Activated CD4-positive, alpha-beta T cell treated with anti-CD3 and anti-CD28 coated beads for 48 hours (primary cell): ENCODE measurements around the gene SRD5A1.

Experiments
- DNase-seq: peaks from one replicate; pipeline ENCODE4 v3.0.0-alpha.2; 2020

The SRD5A1 gene

DNA sequence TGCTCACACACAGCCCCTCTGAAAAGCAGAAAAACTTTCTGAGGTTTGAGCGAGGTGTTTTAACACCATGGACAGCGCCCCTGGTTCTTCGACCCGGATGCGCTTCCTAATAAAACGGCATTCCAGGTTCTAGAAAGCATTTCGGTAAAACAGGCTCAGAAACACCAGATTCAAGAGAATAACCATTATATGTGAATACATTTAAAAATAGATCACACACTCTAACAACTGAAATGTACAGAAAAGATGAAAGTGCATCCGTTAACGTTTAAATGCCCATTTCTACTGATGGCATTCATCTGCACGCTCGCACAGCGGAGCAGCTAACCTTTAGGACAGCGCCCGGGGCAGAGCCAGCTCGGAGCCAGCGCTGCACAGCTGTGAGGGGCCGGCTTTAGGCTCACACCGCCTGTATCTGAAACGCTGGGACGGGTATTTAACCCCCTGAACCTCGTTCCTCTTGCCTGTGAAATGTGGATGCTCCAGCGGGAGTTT, 53.7 kb downstream of the SRD5A1 start:
- no peak for DNase-seq

GRCh38 chr5:6687505-6687904, 54.3 kb downstream of the SRD5A1 start:
- no peak for DNase-seq

- no peak for DNase-seq
Observed at GRCh38 chr5:6692906-6693305, 59.7 kb downstream of the SRD5A1 start.

- no peak for DNase-seq
Observed at GRCh38 chr5:6698696-6699095, 65.5 kb downstream of the SRD5A1 start.

DNA sequence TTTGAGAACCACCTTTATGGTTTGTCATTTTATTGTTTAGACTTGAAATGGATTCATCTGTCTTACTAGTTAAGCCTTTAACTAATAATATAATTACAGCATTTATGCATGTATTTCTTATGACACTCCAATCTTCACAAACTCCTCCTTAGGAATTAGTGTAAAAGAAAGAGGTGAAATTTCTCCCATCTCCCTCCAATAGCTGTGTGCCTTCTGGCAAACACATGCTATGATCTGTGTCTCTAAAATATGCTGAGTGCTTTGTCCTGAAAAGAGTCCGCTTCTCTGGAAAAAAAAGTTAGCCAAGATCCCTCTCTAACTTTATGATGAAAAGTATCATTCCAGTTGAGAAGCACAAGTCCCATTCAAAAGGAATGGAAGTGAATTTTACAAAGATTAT, 66.1 kb downstream of the SRD5A1 start:
- no peak for DNase-seq

DNA sequence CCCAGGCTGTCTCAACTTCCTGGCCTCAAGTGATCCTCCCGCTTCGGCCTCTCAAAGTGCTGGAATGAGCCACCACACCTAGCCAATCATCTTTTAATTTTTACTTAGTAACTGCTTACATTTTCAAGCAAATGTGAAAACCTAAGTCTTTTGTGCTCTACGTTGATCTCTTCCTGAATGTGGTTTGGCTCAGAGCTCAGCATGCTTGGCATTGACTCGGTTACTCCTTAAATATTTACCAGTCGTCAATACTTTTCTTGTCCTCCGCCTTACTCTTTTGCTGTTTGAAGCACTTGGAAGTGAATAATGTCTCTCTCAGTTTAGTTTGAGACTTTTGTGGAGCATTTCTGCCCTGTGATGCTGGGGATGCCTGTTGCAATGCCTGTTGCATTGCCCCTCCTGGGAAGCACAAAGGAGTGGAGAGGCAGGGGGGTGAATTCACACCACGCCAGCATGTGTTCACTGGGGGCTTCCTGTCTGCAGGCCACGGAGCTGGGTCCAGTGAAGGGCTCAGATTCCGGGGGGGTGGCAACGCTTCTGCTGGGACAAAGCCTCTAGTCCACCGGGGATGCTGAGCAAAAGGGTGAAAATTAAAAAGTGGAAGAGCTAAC, 66.9 kb downstream of the SRD5A1 start:
- no peak for DNase-seq

DNA sequence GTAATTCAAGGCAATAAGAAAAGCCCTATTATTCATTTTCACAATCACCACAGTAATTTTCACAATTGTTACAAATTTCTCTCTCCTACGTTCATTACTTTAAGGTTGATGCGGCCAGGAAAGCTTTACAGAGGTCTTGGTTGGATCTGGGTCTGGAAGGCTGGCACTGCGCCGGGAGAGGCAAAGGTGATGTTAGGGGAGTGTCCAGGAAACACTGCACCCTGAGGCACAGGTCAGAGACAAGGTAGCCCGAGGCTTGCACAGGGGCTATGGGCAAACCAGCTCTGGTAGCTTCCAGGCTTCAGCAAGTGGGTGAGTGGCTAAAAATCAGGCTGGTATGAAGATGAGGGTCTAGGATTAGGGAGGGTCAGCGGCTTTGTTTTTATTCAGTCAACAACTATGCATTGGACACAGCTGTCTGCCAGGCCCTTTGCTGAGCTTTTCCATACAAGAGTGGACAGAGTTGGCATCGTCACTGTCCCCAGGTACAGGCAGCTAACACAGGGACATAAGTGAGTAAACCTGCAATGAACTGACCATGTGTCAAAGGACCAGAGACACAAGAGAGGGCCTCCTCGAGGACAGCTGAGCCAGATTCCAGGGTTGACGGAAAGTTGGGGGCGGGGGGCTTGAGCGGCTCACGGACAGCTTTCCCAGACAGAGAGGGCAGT, 67.6 kb downstream of the SRD5A1 start:
- DNase-seq = no peak

DNA sequence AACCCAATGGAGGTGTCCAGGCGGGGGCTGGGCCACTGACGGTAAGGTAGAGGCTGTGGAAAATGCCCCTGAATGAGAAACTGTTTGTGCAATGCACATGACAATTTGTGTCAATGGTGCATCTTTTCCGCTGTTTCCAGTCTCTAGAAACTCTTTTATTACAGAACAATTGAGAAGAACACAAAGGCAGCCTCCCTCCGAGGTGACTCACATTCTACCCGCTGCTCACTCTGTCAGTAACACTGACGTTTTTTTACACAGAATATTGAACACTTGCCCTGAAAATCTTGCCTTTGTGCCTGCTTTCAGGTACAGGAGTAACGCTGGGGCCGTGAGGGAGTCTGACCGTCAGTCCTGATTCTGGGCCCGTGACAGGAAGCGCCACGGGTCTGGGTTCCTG, 68.3 kb downstream of the SRD5A1 start:
- no peak for DNase-seq

- no peak for DNase-seq
Observed at GRCh38 chr5:6702633-6703032, 69.4 kb downstream of the SRD5A1 start.

- no peak for DNase-seq
Observed at GRCh38 chr5:6703806-6704205, 70.6 kb downstream of the SRD5A1 start.

DNA sequence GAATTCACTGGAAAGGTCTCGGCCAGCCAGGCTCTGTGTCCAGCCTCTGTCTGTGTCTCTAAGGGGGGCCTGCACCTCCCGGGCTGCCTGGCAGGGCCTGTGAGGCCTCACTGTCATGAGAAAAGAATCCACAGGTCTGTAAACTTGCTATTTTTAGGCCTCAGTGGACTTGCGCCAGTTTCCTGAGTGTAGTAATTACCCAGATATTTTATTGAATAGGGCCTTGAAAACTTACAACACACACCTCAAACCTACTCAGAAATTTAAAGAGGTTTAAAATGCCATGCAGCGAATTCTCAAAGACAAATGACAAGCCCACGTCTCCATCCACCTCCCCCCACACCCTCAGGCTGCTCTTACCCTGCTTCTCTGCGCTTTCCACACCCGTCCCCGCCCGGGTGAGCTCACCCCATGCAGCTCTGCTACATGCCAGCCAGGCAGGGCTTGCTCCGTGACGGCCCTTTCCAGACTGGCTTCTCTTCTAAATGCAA, 71.2 kb downstream of the SRD5A1 start:
- no peak for DNase-seq

DNA sequence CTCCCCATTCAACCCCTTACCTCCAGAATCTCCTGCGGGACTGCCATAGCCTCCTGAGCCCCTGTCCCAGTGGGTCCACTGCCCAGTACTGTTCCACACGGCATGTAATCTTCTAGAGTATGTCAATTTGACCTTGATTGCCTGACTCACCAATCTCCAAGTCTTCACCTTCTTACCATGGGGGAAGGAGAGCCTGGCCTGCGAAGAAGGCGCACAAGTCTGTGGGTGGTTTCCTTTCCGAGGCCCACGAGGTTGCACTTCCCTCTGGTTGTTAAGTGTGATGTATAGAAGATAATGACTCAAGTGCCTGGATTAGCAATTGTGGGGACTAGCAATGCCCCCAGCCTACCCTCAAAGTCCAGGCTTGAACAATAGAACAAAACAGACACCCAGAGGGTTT, 71.8 kb downstream of the SRD5A1 start:
- peak; percentile 37 for DNase-seq

- no peak for DNase-seq
Observed at GRCh38 chr5:6705959-6706358, 72.7 kb downstream of the SRD5A1 start.

- DNase-seq = no peak
Observed at GRCh38 chr5:6707852-6708251, 74.6 kb downstream of the SRD5A1 start.

DNA sequence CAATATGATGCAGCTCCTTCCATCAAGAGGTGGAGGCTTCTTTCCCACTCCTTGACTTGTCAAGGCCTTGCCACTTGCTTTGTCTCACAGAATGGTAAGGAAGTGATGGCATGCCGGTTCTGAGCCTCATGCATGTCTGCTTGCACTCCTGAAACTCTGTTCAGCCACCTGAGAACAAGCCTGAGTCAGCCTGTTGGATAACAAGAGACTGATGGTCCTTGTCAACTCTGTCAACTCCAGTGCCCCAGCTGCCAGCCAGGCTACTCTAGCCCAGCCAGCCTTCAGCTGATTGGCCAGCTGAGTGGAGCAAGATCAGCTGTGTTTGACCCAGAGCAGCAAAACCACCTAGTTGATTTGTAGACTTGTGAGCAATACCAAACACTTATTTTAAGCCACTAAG, 75.6 kb downstream of the SRD5A1 start:
- DNase-seq = no peak

DNA sequence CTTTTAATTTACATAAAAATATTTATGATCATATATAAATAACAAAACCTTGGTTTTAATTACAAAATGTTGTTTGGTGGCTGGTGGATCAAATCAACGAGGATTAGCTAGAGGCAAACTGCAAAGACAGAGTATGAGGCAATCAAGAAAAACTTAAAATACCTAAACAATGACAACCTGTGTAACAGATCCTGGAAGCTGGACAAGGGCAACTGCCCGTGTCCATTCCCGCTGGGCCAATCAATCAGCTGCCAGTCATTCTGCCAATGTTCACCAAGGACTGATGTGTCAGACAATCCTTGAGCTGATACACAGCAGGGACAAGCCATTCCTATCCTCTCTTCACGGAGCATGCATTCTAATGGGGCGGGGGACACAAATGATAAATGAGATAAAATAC, 76.8 kb downstream of the SRD5A1 start:
- DNase-seq = no peak

DNA sequence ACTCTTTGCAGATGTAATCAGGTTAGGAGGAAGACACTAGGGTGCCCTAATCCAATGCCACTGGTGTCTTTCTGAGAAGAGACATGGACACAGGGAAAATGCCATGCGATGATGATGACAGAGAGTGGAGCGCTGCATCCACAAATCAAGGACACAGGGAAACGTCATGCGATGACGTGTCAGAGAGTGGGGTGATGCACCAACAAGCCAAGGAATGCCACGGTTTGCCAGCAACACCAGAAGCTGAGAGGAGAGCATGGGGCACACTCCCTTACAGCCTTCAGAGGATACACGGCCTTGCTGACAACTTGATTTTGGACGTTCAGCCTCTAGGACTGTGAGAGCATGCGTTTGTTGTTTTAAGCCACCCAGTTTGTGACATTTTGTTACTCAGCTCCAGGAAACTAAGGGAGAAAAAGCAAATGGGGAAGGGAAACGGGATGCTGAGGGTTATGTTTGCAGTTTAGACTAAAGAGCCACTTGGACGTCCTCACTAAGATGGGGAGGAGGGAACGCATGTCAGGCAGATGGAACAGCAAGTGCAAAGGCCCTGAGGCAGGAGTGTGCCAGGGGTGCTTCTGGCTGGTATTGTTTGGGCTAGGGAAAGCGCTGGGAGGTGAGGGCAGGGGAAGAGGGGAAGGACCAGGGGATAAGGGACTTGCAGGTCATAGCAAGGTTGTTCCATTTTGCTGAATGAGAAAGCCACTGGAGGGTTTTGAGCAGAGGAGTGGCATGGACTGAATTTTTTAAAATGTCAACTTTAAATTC, 77.5 kb downstream of the SRD5A1 start:
- no peak for DNase-seq

GRCh38 chr5:6711409-6712141, 78.3 kb downstream of the SRD5A1 start:
- DNase-seq = no peak

- peak; percentile 59 for DNase-seq
Observed at GRCh38 chr5:6712142-6712576, 78.9 kb downstream of the SRD5A1 start.

DNA sequence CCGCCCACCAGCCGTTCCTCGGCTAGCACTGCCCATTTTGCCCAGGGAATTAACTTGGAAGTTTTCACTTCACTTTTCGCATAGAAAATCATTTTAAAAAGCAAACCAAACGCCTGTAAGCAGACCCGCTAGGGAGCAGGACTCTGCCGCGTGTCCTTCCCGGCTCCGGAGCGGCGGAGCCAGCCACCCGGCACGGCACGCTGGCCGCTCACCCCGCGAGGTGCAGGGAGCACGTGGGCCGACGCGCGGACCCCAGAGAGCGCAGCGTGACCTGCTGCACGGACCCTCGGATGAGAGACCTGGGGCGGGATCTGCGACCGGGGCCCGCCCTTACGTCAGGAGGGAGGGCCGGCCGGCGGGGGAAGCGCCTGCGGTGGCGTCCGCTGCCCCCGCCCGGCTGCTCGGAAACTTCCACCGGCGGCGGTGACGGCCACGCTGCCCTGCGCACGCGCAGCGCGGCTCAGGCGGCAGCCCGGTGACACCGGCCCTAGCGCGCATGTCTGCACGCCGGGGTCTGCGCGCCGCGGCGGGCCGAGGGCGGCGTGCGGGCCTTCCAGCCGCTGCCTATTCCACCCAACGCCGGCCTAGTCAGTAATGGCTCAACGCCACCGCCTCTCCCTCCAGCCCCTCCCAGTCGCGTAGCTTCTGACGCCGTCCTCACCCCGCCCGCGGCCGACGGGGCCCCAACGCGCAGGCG, 79.5 kb downstream of the SRD5A1 start:
- peak; percentile 97 for DNase-seq

DNA sequence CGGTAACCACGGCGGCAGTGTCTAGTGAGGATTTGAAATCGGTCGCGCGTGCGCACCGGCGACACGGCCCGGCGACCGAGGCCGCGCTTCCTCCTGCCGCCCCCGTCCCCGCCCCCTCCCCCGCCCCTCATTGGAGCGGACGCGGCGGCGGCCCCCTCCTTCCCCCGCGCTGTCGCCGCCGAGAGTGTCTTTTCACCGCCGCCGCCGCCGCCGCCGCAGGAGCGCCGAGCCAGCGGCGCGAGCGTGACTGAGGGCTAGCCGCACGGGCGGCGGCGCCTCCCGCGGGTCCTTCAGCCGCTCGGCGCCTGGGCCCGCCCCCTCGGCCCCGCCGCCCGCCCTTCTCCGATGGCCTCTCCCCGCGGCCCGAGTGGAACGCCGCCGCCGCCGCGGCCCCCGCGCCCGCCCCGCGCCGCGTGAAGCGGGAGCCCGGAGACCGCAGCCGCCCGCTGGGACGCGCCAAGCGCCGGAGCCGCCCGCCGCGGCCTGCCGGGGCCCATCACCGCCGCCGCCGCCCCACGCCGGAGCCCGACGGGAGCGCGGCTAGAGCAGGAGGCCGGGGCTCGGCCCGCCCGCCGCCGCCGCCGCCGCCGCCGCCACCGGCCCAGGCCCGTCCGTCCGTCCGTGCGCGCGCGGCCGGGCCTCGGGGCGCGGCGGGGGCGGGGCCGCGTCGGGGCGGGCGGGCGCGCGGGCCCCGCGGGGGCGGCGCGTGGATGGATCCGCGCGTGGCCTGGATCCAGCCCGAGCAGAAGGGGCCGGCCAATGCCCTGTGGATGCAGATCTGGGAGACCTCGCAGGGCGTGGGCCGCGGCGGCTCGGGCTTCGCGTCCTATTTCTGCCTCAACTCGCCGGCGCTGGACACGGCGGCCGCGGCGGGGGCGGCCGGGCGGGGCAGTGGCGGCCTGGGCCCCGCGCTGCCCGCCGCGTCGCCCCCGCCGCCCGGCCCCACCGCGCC, 80.3 kb downstream of the SRD5A1 start, which contains the start of gene TENT4A:
TENT4A (plus strand) TSS at position 159 of the 952 bp plus-strand sequence; CDS start at position 711, 552 bp downstream.
- DNase-seq = no peak
